Kidney (tissue), 14 donors: ENCODE measurements around the gene NDUFC1. TPM values are rescaled to one million over a fixed set of nuclear protein-coding genes. Genes with fewer than 3 reads are reported as not detected.

ENCODE experiments used
- DNase-seq, 5 donors: peaks; one replicate each; pipeline ENCODE4 v3.0.0-alpha.2; 2013 to 2020
- FAIRE-seq: peaks from 2 replicates; lab custom pipeline; 2012; peaks lifted over from hg19 to GRCh38; lab: Jason Lieb, UNC
- H3K27ac ChIP-seq, 2 donors: one replicate each; pipeline ENCODE4 v1.7.0; 2013; ENCODE audit warnings: low read depth in 2 of 2, low read length in 2 of 2, inconsistent platforms in 1 of 2
- H3K27me3 ChIP-seq: one replicate; pipeline ENCODE4 v1.7.1; 2013; ENCODE audit warnings: low read length, inconsistent platforms; ENCODE audit not compliant: control insufficient read depth, insufficient read depth
- H3K36me3 ChIP-seq, 3 donors: one replicate each; pipeline versions ENCODE4 v1.7.0 to v1.7.1; 2013; ENCODE audit warnings: low read length in 3 of 3, control low read depth in 1 of 3, inconsistent platforms in 1 of 3; ENCODE audit not compliant: insufficient read depth in 3 of 3, control insufficient read depth in 2 of 3
- H3K4me1 ChIP-seq, 3 donors: one replicate each; pipeline versions ENCODE4 v1.7.0 to v1.7.1; 2013; ENCODE audit warnings: low read length in 3 of 3, inconsistent platforms in 1 of 3, low read depth in 1 of 3; ENCODE audit not compliant: control insufficient read depth in 2 of 3, insufficient read depth in 2 of 3
- H3K4me3 ChIP-seq, 3 donors: one replicate each; pipeline versions ENCODE4 v1.7.0 to v1.8.1; 2013; ENCODE audit warnings: low read length in 3 of 3, control low read depth in 1 of 3, inconsistent platforms in 1 of 3
- H3K9ac ChIP-seq, 3 donors: one replicate each; pipeline versions ENCODE4 v1.7.0 to v1.7.1; 2013; ENCODE audit warnings: low read length in 3 of 3, control low read depth in 1 of 3, inconsistent platforms in 1 of 3
- H3K9me3 ChIP-seq, 3 donors: one replicate each; pipeline versions ENCODE4 v1.7.0 to v1.7.1; 2013; ENCODE audit warnings: low read length in 3 of 3, control low read depth in 1 of 3, inconsistent platforms in 1 of 3; ENCODE audit not compliant: control insufficient read depth in 2 of 3, insufficient read depth in 1 of 3
- intact Hi-C: fragments of 100-400 bp; cut with DNase I; formaldehyde crosslinking; loops from one replicate; pipeline ENCODE4 v1.11.1; 2022
- polyA plus RNA-seq: library from polyadenylated mRNA; stranded (reverse); fragments of 350-450 nt; fragmentation: Illumina TruSeq; extraction: RNeasy Lipid Tissue Mini Kit (QIAGEN cat#74804); gene quantifications from one replicate; pipeline ENCODE4 v1.2.3, GENCODE V29; 2014; ENCODE audit warnings: low read depth, low replicate concordance; ENCODE audit not compliant: insufficient read depth
- total RNA-seq: library from RNA; stranded (reverse); fragmentation: NEBNext Ultra II Directional; extraction: Animal tissue kit (Norgen Biotek cat#: 25700); gene quantifications from one replicate; pipeline ENCODE4 v1.2.1, GENCODE V29; 2021
- TF ChIP-seq, protein P1 (sequence below): IDR thresholded peaks from 3 replicates; pipeline ENCODE4 v1.5.1; 2012; ENCODE audit warnings: mild to moderate bottlenecking, moderate library complexity, borderline replicate concordance; ENCODE audit not compliant: insufficient read depth; ENCODE audit errors: extremely low read depth
- donor health status: control.
- donor health status: control.
- donor health status: control.
- donor health status: control.
- donor health status: control.
- donor health status: DM: yes; HTN: yes; CAD: no.
- donor health status: Normal renal cell carcinoma (clear cell type).

The NDUFC1 gene
- total and polyA plus RNA-seq, 2 donors from 2014 or later, result 75.9 to 378 TPM

DNA sequence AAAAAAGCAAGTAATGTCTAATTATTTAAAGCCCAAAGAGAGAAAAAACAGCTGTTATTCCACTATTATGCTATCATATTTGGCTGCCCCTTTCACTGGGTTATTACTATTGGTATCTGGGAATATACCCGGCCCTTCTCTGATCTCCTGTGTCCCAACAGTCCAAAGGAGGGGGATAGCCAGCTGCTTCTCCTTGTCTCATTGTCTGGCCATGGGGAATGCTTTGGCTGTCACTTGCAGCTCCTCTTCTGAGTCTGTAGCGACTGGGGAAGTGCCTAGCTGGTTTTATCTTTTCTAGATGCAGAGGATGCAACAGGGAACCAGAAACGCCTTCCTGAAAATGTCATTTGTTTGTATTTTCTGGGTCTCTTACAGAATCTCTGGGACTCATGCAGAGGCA, 56.1 kb downstream of the NDUFC1 start:
- H3K4me1 ChIP-seq, result no peaks in the 10 kb centered on the region
- no peak overlapping the region for H3K9ac ChIP-seq
- TF ChIP-seq, protein P1, sequence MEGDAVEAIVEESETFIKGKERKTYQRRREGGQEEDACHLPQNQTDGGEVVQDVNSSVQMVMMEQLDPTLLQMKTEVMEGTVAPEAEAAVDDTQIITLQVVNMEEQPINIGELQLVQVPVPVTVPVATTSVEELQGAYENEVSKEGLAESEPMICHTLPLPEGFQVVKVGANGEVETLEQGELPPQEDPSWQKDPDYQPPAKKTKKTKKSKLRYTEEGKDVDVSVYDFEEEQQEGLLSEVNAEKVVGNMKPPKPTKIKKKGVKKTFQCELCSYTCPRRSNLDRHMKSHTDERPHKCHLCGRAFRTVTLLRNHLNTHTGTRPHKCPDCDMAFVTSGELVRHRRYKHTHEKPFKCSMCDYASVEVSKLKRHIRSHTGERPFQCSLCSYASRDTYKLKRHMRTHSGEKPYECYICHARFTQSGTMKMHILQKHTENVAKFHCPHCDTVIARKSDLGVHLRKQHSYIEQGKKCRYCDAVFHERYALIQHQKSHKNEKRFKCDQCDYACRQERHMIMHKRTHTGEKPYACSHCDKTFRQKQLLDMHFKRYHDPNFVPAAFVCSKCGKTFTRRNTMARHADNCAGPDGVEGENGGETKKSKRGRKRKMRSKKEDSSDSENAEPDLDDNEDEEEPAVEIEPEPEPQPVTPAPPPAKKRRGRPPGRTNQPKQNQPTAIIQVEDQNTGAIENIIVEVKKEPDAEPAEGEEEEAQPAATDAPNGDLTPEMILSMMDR, result no peak
- no peaks in the 10 kb centered on the region for H3K27me3 ChIP-seq
- FAIRE-seq (no peak), DNase-seq (no peak)
- no peaks in the 10 kb centered on the region for H3K9me3 ChIP-seq
- intact Hi-C loops, result no loop called here
- no peak overlapping the region for H3K27ac ChIP-seq
- no peaks in the 10 kb centered on the region for H3K36me3 ChIP-seq
- no peak overlapping the region for H3K4me3 ChIP-seq

DNA sequence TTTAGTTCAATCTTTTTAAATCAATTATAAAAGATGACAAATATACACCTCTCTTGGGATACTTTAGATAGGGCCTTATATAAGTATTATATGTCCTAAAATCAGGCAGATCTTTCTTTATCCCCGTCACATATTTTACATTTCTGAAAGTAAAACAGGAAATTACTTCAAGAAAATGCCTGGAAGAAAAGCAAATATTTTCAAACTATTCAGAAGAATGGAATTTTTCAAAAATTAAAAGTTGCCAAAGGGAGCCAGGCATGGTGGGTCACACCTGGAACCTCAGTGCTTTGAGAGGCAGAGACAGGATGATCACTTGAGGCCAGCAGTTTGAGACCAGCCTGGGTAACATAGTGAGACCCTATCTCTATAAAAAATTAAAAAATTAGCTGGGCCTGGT, 56.7 kb downstream of the NDUFC1 start:
- Histone ChIP-seq H3K9me3 (no peaks in the 10 kb centered on the region), H3K4me3 (no peak overlapping the region), H3K27me3 (no peaks in the 10 kb centered on the region), H3K36me3 (no peaks in the 10 kb centered on the region), H3K4me1 (no peaks in the 10 kb centered on the region), H3K27ac (no peak overlapping the region), H3K9ac (no peak overlapping the region)
- TF ChIP-seq, protein P1, result no peak
- intact Hi-C loops, result no loop called here
- DNase-seq (no peak), FAIRE-seq (no peak)

- H3K4me1 ChIP-seq, result no peaks in the 10 kb centered on the region
- no peaks in the 10 kb centered on the region for H3K36me3 ChIP-seq
- H3K9ac ChIP-seq, result no peak overlapping the region
- no peaks in the 10 kb centered on the region for H3K27me3 ChIP-seq
- TF ChIP-seq, protein P1, result no peak
- H3K27ac ChIP-seq, result no peak overlapping the region
- FAIRE-seq, result no peak
- H3K9me3 ChIP-seq, result no peaks in the 10 kb centered on the region
- H3K4me3 ChIP-seq, result no peak overlapping the region
- DNase-seq, result no peak
- intact Hi-C loops, result no loop called here
Measured at GRCh38 chr4:139243448-139244365, 58.6 kb downstream of the NDUFC1 start.
